Measurements from ENCODE around the gene CITED2.

Gene CITED2

DNA sequence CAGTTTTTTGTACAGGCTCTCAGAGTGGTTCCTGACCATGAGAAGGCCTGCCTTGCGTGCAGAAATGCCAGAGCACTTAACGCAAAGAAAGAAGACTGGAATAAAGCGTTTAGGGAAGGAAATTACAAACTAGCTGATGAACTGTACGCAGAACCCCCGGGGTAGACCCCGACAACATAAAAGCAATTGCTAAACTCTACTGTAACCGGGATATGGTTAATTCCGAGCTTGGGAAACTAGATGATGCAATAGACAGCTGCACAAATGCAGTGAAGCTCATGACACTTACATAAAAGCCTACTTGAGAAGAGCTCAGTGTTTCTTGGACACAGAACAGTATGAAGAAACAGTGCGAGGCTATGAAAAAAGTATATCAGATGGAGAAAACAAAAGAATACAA, 35.7 kb downstream of the CITED2 start:
- Histone ChIP-seq H3K4me3 (ENCODE audit: low read depth, low read length) (no peak overlapping the region), H3K27me3 (no peaks in the 10 kb centered on the region), H3K4me1 (no peaks in the 10 kb centered on the region), H3K9me3 (no peaks in the 10 kb centered on the region), H3K36me3 (no peaks in the 10 kb centered on the region)
- DNase-seq: no peak
- TF ChIP-seq, protein P1, sequence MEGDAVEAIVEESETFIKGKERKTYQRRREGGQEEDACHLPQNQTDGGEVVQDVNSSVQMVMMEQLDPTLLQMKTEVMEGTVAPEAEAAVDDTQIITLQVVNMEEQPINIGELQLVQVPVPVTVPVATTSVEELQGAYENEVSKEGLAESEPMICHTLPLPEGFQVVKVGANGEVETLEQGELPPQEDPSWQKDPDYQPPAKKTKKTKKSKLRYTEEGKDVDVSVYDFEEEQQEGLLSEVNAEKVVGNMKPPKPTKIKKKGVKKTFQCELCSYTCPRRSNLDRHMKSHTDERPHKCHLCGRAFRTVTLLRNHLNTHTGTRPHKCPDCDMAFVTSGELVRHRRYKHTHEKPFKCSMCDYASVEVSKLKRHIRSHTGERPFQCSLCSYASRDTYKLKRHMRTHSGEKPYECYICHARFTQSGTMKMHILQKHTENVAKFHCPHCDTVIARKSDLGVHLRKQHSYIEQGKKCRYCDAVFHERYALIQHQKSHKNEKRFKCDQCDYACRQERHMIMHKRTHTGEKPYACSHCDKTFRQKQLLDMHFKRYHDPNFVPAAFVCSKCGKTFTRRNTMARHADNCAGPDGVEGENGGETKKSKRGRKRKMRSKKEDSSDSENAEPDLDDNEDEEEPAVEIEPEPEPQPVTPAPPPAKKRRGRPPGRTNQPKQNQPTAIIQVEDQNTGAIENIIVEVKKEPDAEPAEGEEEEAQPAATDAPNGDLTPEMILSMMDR (IDR thresholded peaks at IDR 0.05; ENCODE audit: low read depth, low read length): no peak

DNA sequence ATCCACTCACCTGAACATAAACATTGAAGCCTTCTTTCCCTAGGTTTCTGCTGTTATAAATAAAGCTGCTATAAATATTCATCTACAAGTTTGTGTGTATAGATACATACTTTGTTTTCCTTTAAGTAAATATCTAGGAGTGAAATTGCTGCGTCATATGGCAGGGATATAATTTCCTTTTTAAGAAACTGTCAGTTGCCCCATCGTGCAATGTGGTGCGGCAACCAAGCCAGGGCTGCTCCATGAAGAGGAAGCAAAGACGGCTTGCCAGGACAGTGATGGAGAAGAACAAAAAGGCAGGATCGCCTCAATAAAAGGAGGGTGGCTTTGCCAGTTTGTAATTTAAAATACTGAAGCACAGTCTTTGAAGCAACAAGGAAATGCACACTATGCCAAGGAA, 36.6 kb downstream of the CITED2 start:
- H3K36me3 ChIP-seq: no peaks in the 10 kb centered on the region
- TF ChIP-seq, protein P1 (IDR thresholded peaks at IDR 0.05; ENCODE audit: low read depth, low read length): no peak
- H3K4me1 ChIP-seq: no peaks in the 10 kb centered on the region
- no peaks in the 10 kb centered on the region for H3K9me3 ChIP-seq
- H3K27me3 ChIP-seq: no peaks in the 10 kb centered on the region
- DNase-seq: no peak
- H3K4me3 ChIP-seq (ENCODE audit: low read depth, low read length): no peak overlapping the region

DNA sequence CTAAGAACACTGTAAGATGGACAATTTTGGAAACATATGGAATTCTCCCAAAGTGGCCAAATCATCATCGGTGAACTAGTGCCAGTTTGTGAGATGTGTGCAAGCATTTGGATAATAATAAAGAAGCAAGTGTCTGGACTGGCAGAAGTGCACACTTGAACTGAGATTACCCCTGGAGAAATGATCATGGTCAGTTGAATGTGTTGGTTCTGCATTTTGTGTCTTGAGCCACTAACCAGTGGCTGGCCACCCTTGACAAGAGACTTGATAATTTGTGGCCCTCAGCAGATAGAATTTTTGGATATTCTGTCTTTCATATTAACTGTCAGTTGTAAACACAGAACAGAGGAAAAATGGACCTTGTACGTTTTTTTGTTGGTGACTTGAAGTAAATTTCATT, 37.4 kb downstream of the CITED2 start:
- Histone ChIP-seq H3K9me3 (no peaks in the 10 kb centered on the region), H3K4me3 (ENCODE audit: low read depth, low read length) (no peak overlapping the region), H3K4me1 (no peaks in the 10 kb centered on the region), H3K27me3 (no peaks in the 10 kb centered on the region), H3K36me3 (no peaks in the 10 kb centered on the region)
- DNase-seq: no peak
- TF ChIP-seq, protein P1 (IDR thresholded peaks at IDR 0.05; ENCODE audit: low read depth, low read length): no peak

DNA sequence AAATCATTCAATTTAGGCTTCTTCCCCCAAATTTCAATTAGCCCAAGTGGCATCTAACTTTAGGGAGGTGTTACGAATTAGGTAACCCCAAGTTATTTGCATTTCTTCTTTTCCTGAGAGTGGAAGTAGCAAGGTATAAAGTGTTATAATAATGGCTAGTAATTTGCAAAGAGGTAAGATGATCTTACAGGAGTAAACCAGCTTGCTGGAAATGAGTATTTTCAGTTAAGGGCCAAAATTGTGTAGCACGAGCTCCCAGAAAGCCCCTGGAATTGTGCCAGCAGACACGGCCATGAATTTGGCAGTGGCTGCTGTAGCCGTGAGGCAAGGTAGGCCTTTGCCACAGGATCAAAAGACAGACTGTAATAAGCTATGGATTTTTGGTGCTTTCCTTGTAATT, 38.0 kb downstream of the CITED2 start:
- Histone ChIP-seq H3K4me3 (ENCODE audit: low read depth, low read length) (no peak overlapping the region), H3K4me1 (no peaks in the 10 kb centered on the region), H3K27me3 (no peaks in the 10 kb centered on the region), H3K36me3 (no peaks in the 10 kb centered on the region), H3K9me3 (no peaks in the 10 kb centered on the region)
- TF ChIP-seq, protein P1 (IDR thresholded peaks at IDR 0.05; ENCODE audit: low read depth, low read length): no peak
- no peak for DNase-seq

DNA sequence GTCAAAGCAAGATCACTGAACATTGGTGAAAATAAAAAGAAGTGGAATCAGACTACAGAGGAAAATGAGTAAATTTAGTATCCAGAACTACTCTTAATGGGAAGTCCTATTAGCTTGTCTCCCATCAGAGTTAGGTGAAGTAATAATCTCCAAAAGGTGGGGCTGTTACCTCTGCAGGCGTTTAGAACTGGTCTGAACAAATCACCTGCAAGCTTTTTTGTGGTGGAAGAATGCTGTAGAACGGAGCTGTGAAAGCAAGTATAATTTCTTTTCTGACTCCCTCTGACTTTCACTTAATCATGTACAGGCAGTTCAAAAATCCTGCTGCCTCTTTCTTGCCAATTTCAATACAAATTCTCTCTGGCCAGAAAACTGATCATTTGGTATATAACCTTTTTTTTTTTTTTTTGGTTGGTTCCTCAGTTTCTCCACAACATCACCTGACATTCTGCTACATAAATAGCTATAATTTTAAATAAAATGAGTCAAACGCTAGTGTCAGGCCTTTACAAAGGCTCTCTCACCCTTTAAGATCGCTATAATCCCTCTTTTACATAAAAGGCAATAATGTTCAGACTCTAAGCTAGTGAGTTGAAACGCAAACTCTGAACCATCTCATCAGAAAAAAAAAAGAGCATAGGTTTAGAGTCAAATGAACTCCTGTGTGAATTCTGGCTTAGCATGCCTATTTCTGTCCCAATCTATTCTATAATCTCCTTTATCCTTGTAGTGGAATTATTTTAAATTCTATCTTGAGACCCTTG, 38.8 kb downstream of the CITED2 start:
- no peak overlapping the region for H3K4me3 ChIP-seq (ENCODE audit: low read depth, low read length)
- no peaks in the 10 kb centered on the region for H3K4me1 ChIP-seq
- H3K9me3 ChIP-seq: no peaks in the 10 kb centered on the region
- TF ChIP-seq, protein P1 (IDR thresholded peaks at IDR 0.05; ENCODE audit: low read depth, low read length): no peak
- H3K27me3 ChIP-seq: no peaks in the 10 kb centered on the region
- H3K36me3 ChIP-seq: no peaks in the 10 kb centered on the region
- no peak for DNase-seq

DNA sequence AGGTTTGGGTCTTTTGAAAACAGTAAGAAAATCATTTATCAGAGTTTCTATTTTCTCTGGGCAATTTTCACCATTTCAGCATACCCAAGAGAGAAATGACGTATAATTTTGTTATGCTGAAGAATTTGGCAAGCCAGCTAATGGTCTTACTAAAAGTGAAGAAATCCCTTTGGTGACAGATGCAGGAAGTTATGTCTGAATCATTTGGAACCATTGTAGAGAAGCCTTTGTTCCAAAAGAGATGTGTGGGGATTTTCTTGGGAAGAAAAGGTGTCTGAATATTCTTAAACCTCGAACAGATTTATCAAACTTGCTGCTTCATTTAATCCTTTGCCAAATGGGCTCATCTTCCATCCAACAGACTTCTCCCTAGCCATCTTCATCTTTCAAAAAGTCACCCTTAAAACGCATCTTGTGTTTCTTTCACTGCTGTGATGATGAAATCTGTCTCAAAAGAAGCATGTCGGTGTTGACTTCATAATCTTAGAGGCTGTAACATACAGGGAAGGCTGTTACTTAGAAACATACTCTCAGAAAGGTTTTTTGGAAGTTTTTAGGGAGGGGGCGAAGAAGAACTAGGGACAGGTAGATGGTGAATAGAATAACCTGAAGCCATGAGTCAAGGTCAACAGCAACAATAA, 39.5 kb downstream of the CITED2 start:
- TF ChIP-seq, protein P1 (IDR thresholded peaks at IDR 0.05; ENCODE audit: low read depth, low read length): no peak
- no peak for DNase-seq
- no peaks in the 10 kb centered on the region for H3K36me3 ChIP-seq
- H3K4me1 ChIP-seq: no peaks in the 10 kb centered on the region
- H3K4me3 ChIP-seq (ENCODE audit: low read depth, low read length): no peak overlapping the region
- no peaks in the 10 kb centered on the region for H3K9me3 ChIP-seq
- H3K27me3 ChIP-seq: no peaks in the 10 kb centered on the region

Data from BE2C (cell line).